H1 (cell line): ENCODE results near the gene PARD6B. TPM values are rescaled to one million over a fixed set of nuclear protein-coding genes. Genes with fewer than 3 reads are reported as not detected.

Experiments used
- CTCF ChIA-PET: fragments of 300-600 bp; sonication (Branson Sonifier 250); formaldehyde crosslinking; loops from one replicate; lab custom pipeline; 2021; ENCODE audit not compliant: partially characterized antibody; lab: Charles Lee
- POLR2A ChIA-PET: fragments of 300-600 bp; sonication (Branson Sonifier 250); formaldehyde crosslinking; loops from one replicate; lab custom pipeline; 2021; ENCODE audit warnings: inconsistent platforms; ENCODE audit not compliant: partially characterized antibody; lab: Charles Lee
- DNase-seq, 2 experiments: peaks; one replicate each; pipeline versions ENCODE4 v3.0.0 to v3.0.0-alpha.2; 2010 to 2022; ENCODE audit warnings: low spot score in 2 of 2, low read depth in 1 of 2, mixed read lengths in 1 of 2
- FAIRE-seq: peaks from 2 replicates; lab custom pipeline; 2011; peaks lifted over from hg19 to GRCh38; lab: Jason Lieb, UNC
- H2AFZ ChIP-seq: 2 replicates; pipeline ENCODE4 v1.8.1; 2012; ENCODE audit warnings: low read length, inconsistent platforms
- H2AK5ac ChIP-seq: 2 replicates; pipeline ENCODE4 v1.6.1; 2013; ENCODE audit warnings: low read depth, low read length
- H2BK120ac ChIP-seq: replicated peaks from 2 replicates; pipeline ENCODE3; 2013; ENCODE audit warnings: low read depth, low read length, inconsistent platforms
- H2BK12ac ChIP-seq: 2 replicates; pipeline ENCODE4 v1.6.1; 2013; ENCODE audit warnings: low read depth, low read length
- H2BK15ac ChIP-seq: 2 replicates; pipeline ENCODE4 v1.6.1; 2013; ENCODE audit warnings: low read length
- H2BK20ac ChIP-seq: 2 replicates; pipeline ENCODE4 v1.6.1; 2013; ENCODE audit warnings: low read length
- H2BK5ac ChIP-seq: 2 replicates; pipeline ENCODE4 v1.6.1; 2013; ENCODE audit warnings: low read depth, low read length
- H3K14ac ChIP-seq: 2 replicates; pipeline ENCODE4 v1.6.1; 2013; ENCODE audit warnings: inconsistent platforms; ENCODE audit not compliant: insufficient read length
- H3K18ac ChIP-seq: 2 replicates; pipeline ENCODE4 v1.6.1; 2013; ENCODE audit warnings: low read length; ENCODE audit errors: extremely low read depth
- H3K23ac ChIP-seq: 2 replicates; pipeline ENCODE4 v1.6.1; 2013; ENCODE audit warnings: inconsistent platforms; ENCODE audit not compliant: insufficient read length
- H3K23me2 ChIP-seq: 2 replicates; pipeline ENCODE4 v1.6.1; 2013; ENCODE audit warnings: low read depth, low read length
- H3K27ac ChIP-seq: 2 replicates; pipeline ENCODE4 v1.6.1; 2011; ENCODE audit warnings: low read depth, low read length, inconsistent platforms
- H3K27me3 ChIP-seq, 4 experiments: replicated peaks in 1 of 4; 1 replicate in 1 of 4; 2 replicates in 3 of 4; pipeline versions ENCODE4 v1.6.1 to v1.8.1; 2011 to 2013; ENCODE audit warnings: low read length in 3 of 4, mild to moderate bottlenecking in 3 of 4, inconsistent platforms in 2 of 4, mixed read lengths in 2 of 4, moderate library complexity in 1 of 4; ENCODE audit not compliant: control insufficient read depth in 3 of 4, insufficient read depth in 3 of 4; ENCODE audit errors: extremely low read depth in 1 of 4
- H3K36me3 ChIP-seq, 4 experiments: 2 replicates each; pipeline versions ENCODE4 v1.6.1 to v1.8.1; 2011 to 2013; ENCODE audit warnings: mild to moderate bottlenecking in 4 of 4, low read length in 3 of 4, moderate library complexity in 2 of 4, control low read depth in 1 of 4, inconsistent platforms in 1 of 4; ENCODE audit not compliant: insufficient read depth in 4 of 4, control insufficient read depth in 2 of 4
- H3K4ac ChIP-seq: replicated peaks from 2 replicates; pipeline ENCODE3; 2013; ENCODE audit warnings: low read length, low read depth, mixed read lengths, inconsistent platforms; ENCODE audit not compliant: insufficient read length
- H3K4me1 ChIP-seq, 4 experiments: replicated peaks in 1 of 4; 1 replicate in 1 of 4; 2 replicates in 3 of 4; pipeline versions ENCODE4 v1.6.1 to v1.8.1; 2011 to 2013; ENCODE audit warnings: low read length in 3 of 4, inconsistent platforms in 2 of 4, mixed read lengths in 1 of 4; ENCODE audit not compliant: insufficient read depth in 4 of 4, control insufficient read depth in 3 of 4
- H3K4me2 ChIP-seq, 2 experiments: 2 replicates each; pipeline versions ENCODE4 v1.6.1 to v1.8.1; 2011 to 2013; ENCODE audit warnings: low read depth in 2 of 2, low read length in 2 of 2, control low read depth in 1 of 2, inconsistent platforms in 1 of 2, mild to moderate bottlenecking in 1 of 2; ENCODE audit not compliant: insufficient read depth in 1 of 2
- H3K4me3 ChIP-seq, 4 experiments: fragments of 200-600, 300-600 bp in 1 of 4; sonication (generic), shearing (Covaris generic), sonication (Bioruptor Twin) in 1 of 4; 2 replicates each; pipeline versions ENCODE4 v1.5.1 to v1.8.1; 2011 to 2016; ENCODE audit warnings: low read length in 4 of 4, low read depth in 3 of 4, control low read depth in 2 of 4, inconsistent platforms in 2 of 4, mild to moderate bottlenecking in 2 of 4, mixed read lengths in 1 of 4, moderate library complexity in 1 of 4; ENCODE audit not compliant: insufficient read depth in 2 of 4; ENCODE audit errors: extremely low read depth in 1 of 4
- H3K56ac ChIP-seq: replicated peaks from 2 replicates; pipeline ENCODE3; 2013; ENCODE audit warnings: low read depth, mild to moderate bottlenecking, mixed read lengths, low read length, inconsistent platforms; ENCODE audit not compliant: insufficient read length
- H3K79me1 ChIP-seq: 2 replicates; pipeline ENCODE4 v1.6.1; 2013; ENCODE audit warnings: low read depth, low read length, control low read depth
- H3K79me2 ChIP-seq, 2 experiments: 2 replicates each; pipeline versions ENCODE4 v1.6.1 to v1.8.1; 2012 to 2013; ENCODE audit warnings: low read length in 2 of 2, mild to moderate bottlenecking in 2 of 2, inconsistent platforms in 1 of 2; ENCODE audit not compliant: insufficient read depth in 2 of 2, control insufficient read depth in 1 of 2
- H3K9ac ChIP-seq, 4 experiments: replicated peaks in 1 of 4; 1 replicate in 1 of 4; 2 replicates in 3 of 4; pipeline versions ENCODE4 v1.6.1 to v1.8.1; 2011 to 2013; ENCODE audit warnings: low read depth in 3 of 4, low read length in 3 of 4, control low read depth in 2 of 4, mild to moderate bottlenecking in 2 of 4, moderate library complexity in 2 of 4, inconsistent platforms in 1 of 4; ENCODE audit errors: extremely low read depth in 1 of 4
- H3K9me3 ChIP-seq, 2 experiments: 2 replicates each; pipeline versions ENCODE4 v1.6.1 to v1.8.1; 2012 to 2013; ENCODE audit warnings: mild to moderate bottlenecking in 2 of 2, moderate library complexity in 2 of 2, control low read depth in 1 of 2, inconsistent platforms in 1 of 2, low read depth in 1 of 2, low read length in 1 of 2, mixed read lengths in 1 of 2; ENCODE audit not compliant: insufficient read depth in 2 of 2
- H4K20me1 ChIP-seq, 2 experiments: replicated peaks in 1 of 2; 2 replicates each; pipeline versions ENCODE3 to v1.8.1; 2011 to 2013; ENCODE audit warnings: inconsistent platforms in 2 of 2, low read length in 2 of 2, mild to moderate bottlenecking in 1 of 2; ENCODE audit not compliant: insufficient read depth in 2 of 2, control insufficient read depth in 1 of 2
- H4K5ac ChIP-seq: 2 replicates; pipeline ENCODE4 v1.6.1; 2013; ENCODE audit warnings: low read length, low read depth, mixed read lengths, inconsistent platforms; ENCODE audit not compliant: insufficient read length
- H4K8ac ChIP-seq: 2 replicates; pipeline ENCODE4 v1.8.0; 2013; ENCODE audit warnings: mild to moderate bottlenecking, moderate library complexity, low read length, inconsistent platforms; ENCODE audit not compliant: insufficient read depth; ENCODE audit errors: extremely low read depth
- H4K91ac ChIP-seq: replicated peaks from 2 replicates; pipeline ENCODE3; 2013; ENCODE audit warnings: low read length, mixed read lengths, inconsistent platforms; ENCODE audit not compliant: insufficient read length
- EZH2 ChIP-seq: fragments of 200-600 bp; sonication (generic); IDR thresholded peaks from 2 replicates; pipeline ENCODE4 v1.7.1; 2012; ENCODE audit warnings: low read depth, mild to moderate bottlenecking, moderate library complexity, low read length, inconsistent platforms; ENCODE audit not compliant: severe bottlenecking
- TEAD4 ChIP-seq: IDR thresholded peaks from 2 replicates; pipeline ENCODE4 v1.6.1; 2012; ENCODE audit warnings: low read depth, low read length, inconsistent platforms, mixed read lengths
- WGBS, 2 experiments: shearing (Covaris generic) in 1 of 2; methylation state at CpG; one replicate each; pipeline versions ENCODE4 v1.1.6 to v1.1.7; 2013 to 2015; ENCODE audit warnings: low lambda C conversion rate in 2 of 2, mixed read lengths in 2 of 2, inconsistent platforms in 1 of 2, low coverage in 1 of 2, missing lambda C conversion rate in 1 of 2; ENCODE audit not compliant: insufficient replicate concordance in 2 of 2, insufficient coverage in 1 of 2, insufficient read length in 1 of 2; ENCODE audit errors: extremely low coverage in 1 of 2, missing lambda C conversion rate in 1 of 2; 5-methylcytosine and 5-hydroxymethylcytosine counted together
- polyA plus RNA-seq, 7 experiments: library from polyadenylated mRNA; depleted of rRNA in 3 of 7; stranded (reverse) in 5 of 7; unstranded in 2 of 7; fragments of >200 nt in 5 of 7; fragments of 200-250 nt in 2 of 7; gene quantifications; 1 replicate in 5 of 7; 2 replicates in 1 of 7; 4 replicates in 1 of 7; pipeline versions ENCODE4 v1.2.1 to v1.2.3, GENCODE V29; 2011 to 2013; ENCODE audit warnings: missing spikeins in 2 of 7, mixed read lengths in 2 of 7
- total RNA-seq: library from RNA; stranded (reverse); fragmentation: NEBNext Ultra II Directional; extraction: Animal tissue kit (Norgen Biotek cat#: 25700); gene quantifications from 2 replicates; pipeline ENCODE4 v1.2.1, GENCODE V29; 2021
- TF ChIP-seq, protein P1 (sequence below): IDR thresholded peaks from 2 replicates; pipeline ENCODE4 v1.6.1; 2012; ENCODE audit warnings: inconsistent platforms

The PARD6B gene
- total and polyA plus RNA-seq, 2 of the 8 experiments (the other 6 are each of a cell fraction or from before 2014, with no cell fraction given), result 5.2 to 34.1 TPM

DNA sequence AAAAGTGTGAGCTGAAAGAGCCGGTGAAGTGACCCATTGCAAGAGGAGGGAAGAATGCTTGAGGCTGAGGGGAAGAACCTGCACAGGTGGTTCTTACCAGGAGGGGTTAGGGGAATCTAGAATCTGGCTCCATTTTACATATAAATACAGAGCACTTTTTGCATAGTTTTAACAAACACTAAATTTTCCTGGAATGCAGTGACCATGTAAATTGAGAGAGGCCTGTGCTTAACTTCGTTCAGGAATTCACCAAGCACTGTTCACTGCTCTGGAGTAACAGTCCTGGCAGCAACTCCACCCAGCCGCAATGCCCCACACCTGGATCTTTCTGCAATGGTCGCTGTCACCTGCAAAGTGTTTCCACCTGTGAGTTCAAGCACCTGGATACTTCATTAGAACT lies 26.9 kb upstream of the PARD6B start:
- CTCF ChIA-PET, result interaction anchor here (0.6 to 3.9 kb wide), 7 partner anchors 9 to 77 kb away, joined by 3 to 21 read pairs (median 4); no protein-coding TSS in a partner anchor
- Histone ChIP-seq H3K9me3 (no peaks in the 10 kb centered on the region), H3K4me1 (peaks cover 0 to 2% (median 1%) of the 10 kb centered on the region in 4 experiments; a peak in 2 of 7 replicates), H2BK15ac (no peak overlapping the region), H3K18ac (no peak overlapping the region), H2AK5ac (no peak overlapping the region), H3K36me3 (no peaks in the 10 kb centered on the region), H2BK20ac (no peak overlapping the region), H2AFZ (no peak overlapping the region), H3K9ac (no peak overlapping the region), H3K4me2 (no peak overlapping the region), H3K79me2 (no peaks in the 10 kb centered on the region)
- DNase-seq, result no peak
- TF ChIP-seq, protein P1, sequence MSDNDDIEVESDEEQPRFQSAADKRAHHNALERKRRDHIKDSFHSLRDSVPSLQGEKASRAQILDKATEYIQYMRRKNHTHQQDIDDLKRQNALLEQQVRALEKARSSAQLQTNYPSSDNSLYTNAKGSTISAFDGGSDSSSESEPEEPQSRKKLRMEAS, result no peak
- TF ChIP-seq TEAD4 (peak; percentile 48; the same call in 1 of the 2 replicates), EZH2 (no peak)
- TF ChIP-seq, all 59 proteins: peak for 1
- Histone ChIP-seq H2BK120ac (no peak overlapping the region), H3K23me2 (no peaks in the 10 kb centered on the region), H4K91ac (no peak overlapping the region), H3K56ac (no peak overlapping the region), H3K27me3 (no peaks in the 10 kb centered on the region), H3K14ac (no peak overlapping the region), H4K8ac (no peak overlapping the region), H3K27ac (no peak overlapping the region), H3K23ac (no peak overlapping the region), H3K4ac (no peak overlapping the region), H4K5ac (no peak overlapping the region), H2BK12ac (no peak overlapping the region), H2BK5ac (no peak overlapping the region), H4K20me1 (no peaks in the 10 kb centered on the region), H3K4me3 (no peak overlapping the region), H3K79me1 (no peaks in the 10 kb centered on the region)
- POLR2A ChIA-PET, result interaction anchor here (0.6 to 2.0 kb wide), 4 partner anchors 14 to 196 kb away, joined by 3 to 6 read pairs (median 5); partner anchors contain the start of gene PARD6B
- FAIRE-seq, result no peak
- 74% methylated on average over 3 of the region's 4 CpGs; no CpG with 5 or more reads in 1 of the 2 experiments for WGBS, 2 experiments
